IMR-90 (cell line): ENCODE results near the gene LTF. TPM values are rescaled to one million over a fixed set of nuclear protein-coding genes. Genes with fewer than 3 reads are reported as not detected.
A peak's percentile ranks its signal among the peaks of the same experiment; 100 is the strongest.

Experiments
- ATAC-seq: fragments of 200-7000 bp; cut with Tn5 transposase; 2 replicates; pipeline ENCODE4 v1.9.1; 2020; ENCODE audit warnings: low read depth, mild to moderate bottlenecking, moderate library complexity
- BruUV-seq: library from RNA; stranded (reverse); fragments of 400-500 nt; replicated peaks from 2 replicates; lab custom pipeline; 2021; lab: Mats Ljungman, UMichigan
- CTCF ChIA-PET: fragments of 300-600 bp; formaldehyde crosslinking; extraction: SDS; loops from one replicate; lab custom pipeline; 2021; ENCODE audit warnings: antibody characterized with exemption; lab: Yijun Ruan, JAX
- POLR2A ChIA-PET: fragments of 300-600 bp; sonication (Branson Sonifier 250); formaldehyde crosslinking; loops from one replicate; lab custom pipeline; 2022; ENCODE audit warnings: antibody characterized with exemption; ENCODE audit not compliant: unreplicated experiment; lab: Charles Lee
- DNase-seq: peaks from one replicate; pipeline ENCODE4 v3.0.0; 2013
- H2AFZ ChIP-seq: replicated peaks from 2 replicates; pipeline ENCODE3; 2013; ENCODE audit warnings: low read length, mild to moderate bottlenecking; ENCODE audit not compliant: poor library complexity
- H2AK5ac ChIP-seq: 2 replicates; pipeline ENCODE4 v1.6.1; 2013; ENCODE audit warnings: low read depth, low read length, inconsistent platforms
- H2AK9ac ChIP-seq: replicated peaks from 2 replicates; pipeline ENCODE3; 2013; ENCODE audit warnings: mild to moderate bottlenecking, low read depth, low read length, moderate library complexity; ENCODE audit not compliant: poor library complexity
- H2BK120ac ChIP-seq: 2 replicates; pipeline ENCODE4 v1.6.1; 2013; ENCODE audit warnings: low read depth, low read length, inconsistent platforms
- H2BK15ac ChIP-seq: 3 replicates; pipeline ENCODE4 v1.6.1; 2013; ENCODE audit warnings: low read depth, low read length, inconsistent platforms
- H2BK20ac ChIP-seq: 2 replicates; pipeline ENCODE4 v1.6.1; 2013; ENCODE audit warnings: low read depth, mild to moderate bottlenecking, inconsistent platforms, low read length, moderate library complexity
- H2BK5ac ChIP-seq: 2 replicates; pipeline ENCODE4 v1.6.1; 2013; ENCODE audit warnings: mild to moderate bottlenecking, low read depth, low read length, inconsistent platforms; ENCODE audit not compliant: poor library complexity, severe bottlenecking
- H3K14ac ChIP-seq: replicated peaks from 2 replicates; pipeline ENCODE4 v1.6.1; 2013; ENCODE audit warnings: low read depth, low read length, inconsistent platforms
- H3K18ac ChIP-seq: 2 replicates; pipeline ENCODE4 v1.6.1; 2013; ENCODE audit warnings: low read depth, low read length, control low read depth
- H3K23ac ChIP-seq: 2 replicates; pipeline ENCODE4 v1.6.1; 2013; ENCODE audit warnings: low read depth, low read length, inconsistent platforms
- H3K27ac ChIP-seq: 2 replicates; pipeline ENCODE4 v1.5.1; 2013; ENCODE audit warnings: mild to moderate bottlenecking, control low read depth, low read length; ENCODE audit not compliant: insufficient read depth
- H3K27me3 ChIP-seq: 2 replicates; pipeline ENCODE4 v1.6.1; 2013; ENCODE audit warnings: low read length; ENCODE audit not compliant: control insufficient read depth, insufficient read depth
- H3K36me3 ChIP-seq: 2 replicates; pipeline ENCODE4 v1.6.1; 2013; ENCODE audit warnings: low read length, mixed read lengths; ENCODE audit not compliant: control insufficient read depth, insufficient read depth
- H3K4ac ChIP-seq: 2 replicates; pipeline ENCODE4 v1.6.1; 2013; ENCODE audit warnings: low read depth, low read length, inconsistent platforms
- H3K4me1 ChIP-seq: 2 replicates; pipeline ENCODE4 v1.6.1; 2013; ENCODE audit warnings: low read length, mixed read lengths; ENCODE audit not compliant: control insufficient read depth, insufficient read depth
- H3K4me2 ChIP-seq: 2 replicates; pipeline ENCODE4 v1.6.1; 2013; ENCODE audit warnings: low read depth, mild to moderate bottlenecking, control low read depth, low read length, moderate library complexity
- H3K4me3 ChIP-seq: 2 replicates; pipeline ENCODE4 v1.5.1; 2013; ENCODE audit warnings: low read depth, mild to moderate bottlenecking, control low read depth, low read length, moderate library complexity; ENCODE audit not compliant: insufficient read depth
- H3K56ac ChIP-seq: 2 replicates; pipeline ENCODE4 v1.6.1; 2013; ENCODE audit warnings: low read length, inconsistent platforms; ENCODE audit not compliant: insufficient read depth; ENCODE audit errors: extremely low read depth
- H3K79me1 ChIP-seq, 2 experiments: 2 replicates each; pipeline ENCODE4 v1.6.1; 2013; ENCODE audit warnings: low read length in 2 of 2, inconsistent platforms in 1 of 2, low read depth in 1 of 2
- H3K9ac ChIP-seq: 2 replicates; pipeline ENCODE4 v1.6.1; 2013; ENCODE audit warnings: low read depth, low read length, control low read depth
- H3K9me1 ChIP-seq: 2 replicates; pipeline ENCODE4 v1.6.1; 2013; ENCODE audit warnings: low read length, inconsistent platforms; ENCODE audit not compliant: insufficient read depth
- H3K9me3 ChIP-seq: 2 replicates; pipeline ENCODE4 v1.6.1; 2013; ENCODE audit warnings: low read length; ENCODE audit not compliant: control insufficient read depth, insufficient read depth
- H4K20me1 ChIP-seq: 2 replicates; pipeline ENCODE4 v1.6.1; 2013; ENCODE audit warnings: low read length, inconsistent platforms; ENCODE audit not compliant: insufficient read depth
- H4K5ac ChIP-seq: 2 replicates; pipeline ENCODE4 v1.6.1; 2013; ENCODE audit warnings: mild to moderate bottlenecking, low read depth, low read length, control low read depth
- H4K8ac ChIP-seq, 2 experiments: 2 replicates each; pipeline ENCODE4 v1.6.1; 2013; ENCODE audit warnings: low read depth in 2 of 2, low read length in 2 of 2, control low read depth in 1 of 2, inconsistent platforms in 1 of 2
- H4K91ac ChIP-seq: 2 replicates; pipeline ENCODE4 v1.6.1; 2013; ENCODE audit warnings: low read depth, low read length, inconsistent platforms; ENCODE audit not compliant: insufficient read depth
- BHLHE40 ChIP-seq: fragments of 150-350 bp; IDR thresholded peaks from 2 replicates; pipeline ENCODE4 v1.6.1; 2016; ENCODE audit warnings: mild to moderate bottlenecking, low read depth, low read length
- CHD1 ChIP-seq: IDR thresholded peaks from 2 replicates; pipeline ENCODE4 v1.6.1; 2012; ENCODE audit warnings: low read depth, low read length, improper control_type of control experiment
- CTCF ChIP-seq: conservative IDR thresholded peaks from 2 replicates; pipeline ENCODE4 v1.5.1; 2012; ENCODE audit warnings: mild to moderate bottlenecking, low read depth, low read length, improper control_type of control experiment
- FOS ChIP-seq: fragments of 150-350 bp; IDR thresholded peaks from 2 replicates; pipeline ENCODE4 v1.6.1; 2016; ENCODE audit warnings: low read depth, low read length
- MAFK ChIP-seq: IDR thresholded peaks from 2 replicates; pipeline ENCODE4 v1.6.1; 2012; ENCODE audit warnings: low read depth, low read length, improper control_type of control experiment
- MAZ ChIP-seq: IDR thresholded peaks from 2 replicates; pipeline ENCODE4 v1.6.1; 2012; ENCODE audit warnings: low read depth, mild to moderate bottlenecking, low read length, improper control_type of control experiment, moderate library complexity, borderline replicate concordance
- MXI1 ChIP-seq: IDR thresholded peaks from 2 replicates; pipeline ENCODE4 v1.6.1; 2012; ENCODE audit warnings: low read depth, mild to moderate bottlenecking, low read length, moderate library complexity, borderline replicate concordance
- POLR2A ChIP-seq: IDR thresholded peaks from 2 replicates; pipeline ENCODE4 v1.6.1; 2012; ENCODE audit warnings: mild to moderate bottlenecking, low read depth, low read length
- RAD21 ChIP-seq: IDR thresholded peaks from 2 replicates; pipeline ENCODE4 v1.6.1; 2012; ENCODE audit warnings: low read length, improper control_type of control experiment
- RCOR1 ChIP-seq: IDR thresholded peaks from 2 replicates; pipeline ENCODE4 v1.6.1; 2012; ENCODE audit warnings: mild to moderate bottlenecking, low read length, improper control_type of control experiment; ENCODE audit not compliant: insufficient replicate concordance
- SMC3 ChIP-seq: fragments of 150-350 bp; IDR thresholded peaks from 2 replicates; pipeline ENCODE4 v1.6.1; 2016; ENCODE audit warnings: low read depth, mild to moderate bottlenecking, antibody characterized with exemption, low read length, moderate library complexity
- USF2 ChIP-seq: fragments of 150-350 bp; IDR thresholded peaks from 2 replicates; pipeline ENCODE4 v1.6.1; 2017; ENCODE audit warnings: mild to moderate bottlenecking, antibody characterized with exemption, low read length, low read depth
- WGBS, 2 experiments: methylation state at CpG; one replicate each; pipeline versions ENCODE4 v1.1.5 to v1.1.7; 2013; ENCODE audit warnings: missing lambda C conversion rate in 2 of 2; ENCODE audit not compliant: insufficient read length in 1 of 2; ENCODE audit errors: extremely low coverage in 2 of 2; 5-methylcytosine and 5-hydroxymethylcytosine counted together
- dilution Hi-C: fragments of 300-500 bp; cut with HindIII; formaldehyde crosslinking; loops from one replicate; pipeline ENCODE4 v1.14.3; 2018; ENCODE audit warnings: low sequenced_read_pairs; ENCODE audit not compliant: unreplicated experiment
- in situ Hi-C: fragments of 300-500 bp; cut with MboI; formaldehyde crosslinking; loops from 3 replicates; pipeline ENCODE4 v1.14.3; 2019; ENCODE audit warnings: low sequenced_read_pairs, inconsistent platforms, mixed read lengths
- intact Hi-C: fragments of 100-400 bp; cut with micrococcal nuclease; formaldehyde crosslinking; loops from 2 replicates; pipeline ENCODE4 v1.10.0; 2022
- polyA plus RNA-seq, 3 experiments: library from polyadenylated mRNA; depleted of rRNA; stranded (reverse); fragments of >200 nt; gene quantifications; 2 replicates each; pipeline ENCODE4 v1.2.3, GENCODE V29; 2012; ENCODE audit warnings: low replicate concordance in 1 of 3
- total RNA-seq: library from RNA; depleted of rRNA; stranded (reverse); fragments of >200 nt; gene quantifications from 2 replicates; pipeline ENCODE4 v1.2.3, GENCODE V29; 2012

Gene LTF
- total and polyA plus RNA-seq, 2 of the 4 experiments (the other 2 are of a cell fraction) = not detected

DNA sequence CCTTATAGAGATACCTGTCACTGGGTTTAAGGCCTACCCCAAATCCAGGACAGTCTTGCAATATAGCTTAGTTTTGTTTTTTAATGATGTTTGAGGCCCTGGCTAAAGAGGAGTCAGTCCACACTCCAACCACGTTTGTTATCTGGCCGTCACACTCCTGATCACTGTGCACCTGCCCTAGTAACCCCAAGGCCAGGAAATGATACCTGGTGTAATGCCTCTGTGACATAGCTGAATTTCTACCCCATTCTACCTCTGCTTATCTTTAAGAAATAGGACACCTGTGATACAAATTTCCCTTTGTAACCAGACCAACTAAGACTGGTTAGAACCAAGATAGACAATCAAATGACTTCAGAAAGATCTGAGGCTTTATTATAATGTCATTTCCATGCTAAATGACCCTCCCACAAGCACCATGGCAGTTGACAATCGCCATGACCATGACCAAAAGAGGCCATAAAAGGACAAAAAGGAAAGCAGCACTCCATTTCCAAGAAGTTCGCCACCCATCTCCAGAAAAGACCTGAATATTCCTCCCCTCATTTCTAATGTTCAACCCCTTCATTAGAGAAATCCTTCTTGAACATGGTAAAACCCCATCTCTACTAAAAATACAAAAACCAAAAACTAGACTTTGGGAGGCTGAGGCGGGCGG, 28.3 kb upstream of the LTF start (continued):
- TF ChIP-seq MXI1 = no peak

DNA sequence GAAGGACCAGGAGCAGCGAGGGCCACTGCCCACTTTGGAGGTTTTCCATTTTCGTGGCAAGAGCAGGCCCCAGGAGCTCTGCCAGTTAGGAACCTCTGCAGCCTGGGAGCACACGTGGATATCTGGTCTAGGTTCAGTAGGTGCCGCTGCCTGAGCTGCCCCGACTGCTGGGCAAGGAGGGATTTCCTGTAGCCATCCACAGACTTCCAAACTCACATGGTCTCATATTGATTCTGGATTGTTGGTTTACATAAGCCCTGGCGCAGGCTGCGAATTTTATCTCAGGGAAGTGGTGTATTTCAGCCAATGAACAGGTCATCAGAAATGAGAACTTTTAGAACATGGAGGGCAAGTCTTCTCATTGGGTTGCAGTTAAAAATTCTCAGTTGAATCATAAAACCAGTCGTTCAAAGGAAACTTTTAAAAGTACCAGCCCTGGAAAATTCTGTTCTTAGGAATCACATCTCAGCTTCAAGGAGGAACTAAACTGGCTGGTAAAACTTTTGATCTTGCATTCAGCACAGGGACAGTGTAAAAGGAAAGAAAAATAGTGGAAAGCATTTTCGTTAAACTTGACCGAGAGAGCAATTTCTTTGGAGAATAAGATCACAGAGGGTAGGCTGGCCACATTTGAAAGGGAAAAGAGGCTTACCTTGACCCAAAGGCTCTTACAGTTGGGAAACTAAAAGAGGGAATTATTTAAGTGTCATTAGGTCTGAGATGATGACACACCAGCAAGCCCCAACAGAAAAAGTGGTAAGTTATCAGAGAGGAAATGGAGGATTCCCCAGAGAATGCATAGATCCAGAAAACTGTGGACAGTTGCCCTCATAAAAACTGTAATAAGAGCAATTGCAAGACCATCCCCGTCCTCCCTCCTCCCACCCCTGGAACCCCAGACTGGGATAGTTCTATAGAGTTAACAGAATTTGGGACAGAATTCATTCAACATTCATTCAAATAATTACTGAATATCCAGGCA, 26.7 kb upstream of the LTF start:
- H3K27ac ChIP-seq = peak overlapping the region; percentile 83
- no peaks in the 10 kb centered on the region for H3K79me1 ChIP-seq
- WGBS, 2 experiments = 89% methylated on average over 5 of the region's 11 CpGs; no CpG with 5 or more reads in 1 of the 2 experiments
- no peak for DNase-seq
- peak overlapping the region; percentile 21; the same call in 1 of the 2 replicates for H3K9ac ChIP-seq
- H4K91ac ChIP-seq = peak overlapping the region; percentile 98
- no peak overlapping the region for H3K4me2 ChIP-seq
- peak overlapping the region; percentile 91 for H2BK120ac ChIP-seq
- H4K20me1 ChIP-seq = no peaks in the 10 kb centered on the region
- peaks cover 18% of the 10 kb centered on the region for H3K4me1 ChIP-seq
- no peaks in the 10 kb centered on the region for H3K27me3 ChIP-seq
- H3K14ac ChIP-seq = peak overlapping the region; percentile 41
- H3K23ac ChIP-seq = peak overlapping the region; percentile 69
- dilution Hi-C loops (no loop called here), in situ Hi-C loops (loop anchor here (25.0 kb wide), 1 partner anchor 396 kb away; the partner anchor contains the start of gene PTH1R), intact Hi-C loops (no loop called here)
- H2BK20ac ChIP-seq = peak overlapping the region; percentile 79
- peak overlapping the region; percentile 99 for H2BK5ac ChIP-seq
- peak overlapping the region; percentile 99 for H3K18ac ChIP-seq
- ChIA-PET CTCF (no interaction called here), POLR2A (no interaction called here)
- peaks cover 9% of the 10 kb centered on the region for H3K9me1 ChIP-seq
- peak overlapping the region; percentile 82 to 92 for H4K8ac ChIP-seq
- no TSS peak for BruUV-seq
- peak overlapping the region; percentile 83 for H3K4ac ChIP-seq
- ATAC-seq = no peak
- no peaks in the 10 kb centered on the region for H3K36me3 ChIP-seq
- H4K5ac ChIP-seq = peak overlapping the region; percentile 99
- H2AK9ac ChIP-seq = peak overlapping the region; percentile 34
- no peak overlapping the region for H2AFZ ChIP-seq
- peak overlapping the region; percentile 86 for H2AK5ac ChIP-seq
- H2BK15ac ChIP-seq = peak overlapping the region; percentile 61; the same call in 2 of the 3 replicates
- H3K9me3 ChIP-seq = no peaks in the 10 kb centered on the region
- no peak overlapping the region for H3K4me3 ChIP-seq
- H3K56ac ChIP-seq = peak overlapping the region; percentile 27
- TF ChIP-seq RCOR1 (no peak), MAFK (no peak), CHD1 (no peak), MAZ (no peak), RAD21 (no peak), POLR2A (no peak), BHLHE40 (no peak), FOS (no peak), CTCF (no peak), USF2 (no peak), MXI1 (no peak), SMC3 (no peak)
